NCI-H2196 (cell line): ENCODE measurements around the gene APH1B.
A peak's percentile ranks its signal among the peaks of the same experiment; 100 is the strongest.
"Not testable (repeated sequence)": the region's sequence is repeated elsewhere in the genome, so short reads cannot be mapped to it uniquely, and the experiment has no call there.

Experiments used
- DNase-seq: peaks from one replicate; lab custom pipeline; 2025; ENCODE audit not compliant: unreplicated experiment; lab: John Stamatoyannopoulos, UW

Gene APH1B

DNA sequence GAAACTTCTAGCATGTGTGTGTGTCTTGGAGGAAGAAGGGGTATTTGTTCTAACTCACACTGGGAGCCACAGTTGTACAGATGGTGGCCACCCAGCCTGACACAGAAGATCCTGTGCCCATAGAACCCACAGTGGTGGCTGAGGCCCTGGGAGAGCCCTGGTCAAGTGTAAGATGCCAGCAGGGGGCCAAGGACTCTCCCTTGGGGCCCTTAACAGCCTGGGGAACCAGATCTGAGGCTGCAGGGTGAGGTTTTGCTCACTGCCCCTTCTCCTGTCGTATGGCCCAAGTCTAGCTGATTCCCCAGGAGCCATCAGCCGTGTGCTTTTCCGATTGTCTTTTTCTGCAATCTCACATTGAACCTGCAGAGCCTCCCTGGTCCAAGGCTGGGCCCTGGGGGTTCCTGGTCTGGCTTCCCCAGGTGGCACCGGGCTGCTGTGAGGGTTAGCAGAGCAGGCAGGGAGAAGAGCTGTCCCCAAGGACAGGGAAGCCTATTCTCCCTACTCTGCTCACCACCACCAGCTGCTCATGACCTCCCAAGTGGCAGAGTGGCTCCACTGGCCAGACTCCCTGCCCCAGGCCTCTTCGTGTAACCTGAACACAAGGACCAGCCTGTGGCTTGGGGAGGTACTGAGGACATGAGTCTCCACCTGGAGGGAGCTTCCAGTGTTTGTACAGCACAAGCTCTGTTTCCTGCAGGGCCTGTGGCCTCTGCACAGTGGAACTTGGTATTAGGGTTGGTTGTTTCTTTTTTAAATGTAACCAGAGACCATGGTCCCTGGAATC is 52.4 kb downstream of the APH1B start:
- DNase-seq = peak; percentile 34

DNA sequence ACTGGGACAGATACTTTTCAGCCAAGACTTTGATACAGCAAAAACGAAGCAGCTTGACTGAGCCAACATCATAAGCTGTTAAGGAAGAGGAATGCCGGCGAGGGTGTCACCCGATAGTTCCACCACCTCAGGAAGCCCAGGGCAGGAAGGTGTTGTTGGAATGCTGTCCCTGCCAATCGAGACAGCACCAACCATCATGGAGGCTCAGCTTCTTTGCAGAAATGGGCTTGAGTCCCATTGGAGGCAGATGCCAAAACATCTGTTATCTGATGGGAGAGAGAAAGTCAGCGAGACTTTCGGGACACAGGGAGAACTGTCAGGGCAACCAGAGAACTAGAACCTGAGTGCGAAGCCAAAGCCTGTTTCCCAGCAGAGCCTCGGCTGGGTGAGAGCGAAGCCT is 53.5 kb downstream of the APH1B start:
- no peak for DNase-seq

DNA sequence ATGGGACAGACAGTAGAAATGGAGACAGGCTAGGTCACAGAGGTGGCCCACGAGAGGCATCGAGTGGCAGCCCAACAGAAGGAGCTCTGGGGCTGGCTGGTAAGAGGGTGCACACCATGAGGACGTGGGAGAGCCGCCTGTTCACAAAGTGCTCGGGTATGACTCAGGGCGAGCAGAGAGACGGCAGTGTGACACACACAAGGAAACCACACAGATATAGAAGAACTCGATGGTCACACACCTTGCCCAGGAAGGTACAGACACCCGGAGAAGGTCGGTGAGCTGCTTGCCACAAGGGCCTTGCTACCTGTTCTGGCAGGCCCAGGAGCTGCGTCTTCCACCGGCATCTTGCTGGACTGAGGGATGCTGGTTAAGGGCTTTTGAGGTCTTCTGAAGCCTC is 54.1 kb downstream of the APH1B start:
- DNase-seq = no peak

DNA sequence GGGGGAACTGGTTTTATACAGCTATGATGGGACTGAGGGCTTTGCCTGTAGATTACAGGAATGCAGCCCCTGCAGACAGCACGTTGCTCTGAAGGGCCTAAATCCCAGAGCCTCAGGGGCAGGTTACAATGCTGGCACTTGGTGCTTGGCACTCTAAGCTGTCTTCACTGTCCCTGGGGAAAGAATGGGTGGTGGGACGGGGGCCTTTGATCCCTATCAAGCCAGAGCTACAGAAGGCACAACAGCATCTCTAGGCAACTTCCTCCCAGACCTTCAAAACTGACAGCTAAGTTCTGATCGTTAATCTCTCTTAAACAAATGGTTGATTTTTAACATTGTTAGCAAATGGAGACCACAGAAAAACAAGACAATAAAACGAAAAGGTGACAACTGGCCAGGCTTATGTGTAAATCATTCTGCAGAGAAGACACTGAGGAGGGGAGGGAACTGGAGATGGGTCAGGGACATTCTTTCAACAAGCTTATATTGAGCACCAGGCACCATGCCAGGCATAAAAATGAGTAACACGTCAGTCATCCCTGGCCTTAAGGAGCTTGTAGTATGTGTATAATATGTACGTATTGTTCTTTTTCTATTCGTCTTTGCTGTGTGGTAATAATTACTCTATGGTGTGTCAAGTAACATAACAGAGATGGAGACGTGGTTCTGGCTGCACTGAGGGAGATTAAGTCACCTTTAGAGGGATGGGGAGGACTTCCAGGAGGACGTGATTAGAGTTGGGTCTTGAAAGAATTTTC is 55.1 kb downstream of the APH1B start:
- no peak for DNase-seq

DNA sequence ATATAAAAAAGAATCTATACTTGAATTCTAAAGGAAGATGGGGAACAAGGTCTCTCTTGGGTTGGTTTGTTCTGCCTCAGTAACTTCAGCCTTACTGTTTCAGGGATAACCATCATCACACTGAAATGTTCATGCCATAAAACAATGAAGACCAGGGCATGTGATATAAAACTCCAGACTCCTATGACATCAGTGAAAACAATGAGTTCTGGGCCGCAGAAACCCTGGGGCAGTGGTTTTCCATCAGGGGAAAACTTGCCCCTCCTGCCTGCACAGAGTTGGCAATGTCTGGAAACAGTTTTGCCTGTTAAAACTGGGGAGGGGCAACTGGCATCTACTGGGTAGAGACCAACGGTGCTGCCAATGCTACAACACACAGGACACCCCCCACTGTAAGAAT is 57.4 kb downstream of the APH1B start:
- no peak for DNase-seq

DNA sequence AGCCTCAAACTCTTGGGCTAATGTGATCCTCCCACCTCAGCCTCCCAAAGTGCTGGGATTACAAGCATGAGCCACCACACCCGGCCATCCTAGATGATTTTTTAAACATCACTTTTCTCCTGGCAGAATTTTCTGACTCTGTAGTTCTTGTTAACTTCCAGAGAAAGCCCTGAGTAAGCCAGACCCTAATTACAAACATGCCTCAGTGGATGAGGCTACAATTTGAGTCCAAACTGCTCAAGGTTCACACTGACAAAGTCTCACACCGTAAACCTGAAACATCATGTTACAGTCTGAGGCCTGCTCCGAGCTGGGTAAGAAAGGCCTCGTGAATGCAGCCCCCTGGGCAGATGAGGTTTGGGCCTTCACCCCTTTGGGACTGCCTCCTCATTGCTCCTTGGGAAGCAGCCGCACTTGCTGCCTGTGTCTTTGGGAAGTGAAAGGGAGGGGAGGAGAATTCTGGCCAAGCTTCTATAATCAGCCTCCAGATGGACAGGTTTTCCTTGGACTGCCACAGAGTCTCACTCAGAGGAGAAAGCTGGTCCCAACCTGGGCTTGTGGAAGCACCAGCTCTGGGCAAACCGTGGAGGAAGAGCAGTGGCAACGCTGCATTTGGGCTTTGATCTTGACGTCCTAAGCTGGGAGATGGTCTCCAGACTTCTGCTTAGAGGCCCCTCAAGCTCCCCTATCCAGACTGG is 58.3 kb downstream of the APH1B start:
- DNase-seq = no peak

DNA sequence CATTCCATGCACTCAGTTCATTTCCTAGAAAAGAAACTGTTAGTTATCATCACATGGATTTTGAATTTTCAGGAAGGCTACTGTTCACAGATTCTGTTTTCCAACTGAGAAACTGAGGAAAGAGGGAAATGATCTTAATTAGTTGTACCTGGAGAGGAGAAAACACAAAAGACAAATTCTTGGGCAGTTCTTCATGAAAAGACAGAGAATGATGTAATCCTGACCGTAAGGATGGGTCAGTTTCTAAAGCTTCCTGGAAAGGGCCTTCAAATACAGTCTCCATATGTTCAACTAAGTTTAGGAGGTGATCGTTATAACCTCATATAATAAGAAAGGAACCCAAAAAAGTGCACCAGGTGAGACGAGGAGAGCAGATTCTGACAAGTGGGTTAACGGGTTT is 59.6 kb downstream of the APH1B start:
- no peak for DNase-seq

DNA sequence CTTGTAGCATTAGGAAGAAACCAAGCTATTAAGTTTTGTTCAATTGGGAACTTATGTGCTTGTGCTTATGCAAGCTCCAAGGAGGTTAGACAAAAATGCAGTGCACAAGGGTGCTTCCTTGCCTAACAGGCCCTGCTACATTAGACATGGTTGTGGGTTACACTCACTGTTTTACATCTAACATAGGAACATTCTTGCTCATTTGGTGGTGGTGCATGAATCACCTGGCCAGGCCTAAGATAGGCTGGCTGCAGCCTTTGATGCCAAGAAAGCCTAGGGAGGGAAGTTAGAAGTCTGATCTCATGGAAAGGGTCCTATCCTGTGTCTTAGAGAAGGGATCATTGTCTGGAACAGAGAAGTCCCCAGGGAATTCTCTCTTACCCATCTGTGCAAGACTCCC is 60.8 kb downstream of the APH1B start:
- no peak for DNase-seq

DNA sequence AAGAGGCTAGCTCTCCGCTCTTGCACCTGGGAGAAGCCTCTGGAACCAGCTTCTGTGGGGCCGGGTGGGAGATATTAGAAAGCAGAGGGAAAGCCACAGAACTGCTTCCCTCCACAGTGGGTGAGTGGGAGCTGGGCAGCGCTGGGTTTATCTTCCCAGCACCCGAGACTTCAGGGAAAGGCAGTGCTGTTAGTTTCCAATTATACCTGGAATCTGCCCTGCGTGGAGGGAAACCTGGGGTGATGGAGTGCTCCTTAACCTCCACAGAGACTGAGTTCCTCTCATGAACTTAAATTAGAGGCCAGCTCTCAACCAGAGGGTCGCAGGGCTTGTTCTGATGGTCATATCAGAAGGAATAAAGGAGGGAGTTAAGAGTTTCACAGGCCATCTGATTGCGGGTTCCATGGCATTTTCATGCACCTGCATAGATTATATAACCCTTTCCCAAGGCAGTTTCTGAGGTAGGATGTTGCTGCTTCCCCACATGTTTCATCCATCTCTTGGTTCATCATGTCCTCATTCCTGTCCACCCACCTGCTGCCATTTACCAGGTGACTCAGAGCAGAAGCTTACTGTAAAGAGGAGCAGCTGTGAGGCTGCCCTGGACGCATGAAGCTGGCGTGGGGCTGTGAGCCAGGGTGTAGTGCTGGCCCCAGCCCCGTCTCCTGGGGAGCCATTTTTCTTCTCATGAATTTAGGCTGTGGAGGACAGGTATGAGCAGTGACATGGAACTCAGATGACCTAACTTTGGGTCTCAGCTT is 61.8 kb downstream of the APH1B start:
- DNase-seq = peak; percentile 9

DNA sequence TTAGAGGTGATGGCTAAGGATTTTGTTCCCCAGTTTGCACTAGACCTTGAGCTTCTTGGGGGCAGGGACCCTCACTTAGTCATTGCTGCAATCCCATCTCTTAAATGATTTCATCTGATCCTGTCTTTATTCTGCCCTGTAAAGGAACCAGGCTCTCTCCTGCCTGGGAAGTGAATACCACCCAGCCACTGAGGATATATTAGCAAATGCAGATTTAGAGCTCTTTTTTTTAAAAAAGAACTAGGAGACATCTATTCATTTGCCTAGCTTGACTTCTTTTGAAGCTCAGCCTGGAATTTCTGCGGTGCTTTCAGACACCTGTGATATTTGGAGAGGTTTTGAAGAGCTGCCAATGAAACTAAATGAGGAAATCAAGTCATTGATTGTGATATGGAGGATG is 62.4 kb downstream of the APH1B start:
- no peak for DNase-seq

DNA sequence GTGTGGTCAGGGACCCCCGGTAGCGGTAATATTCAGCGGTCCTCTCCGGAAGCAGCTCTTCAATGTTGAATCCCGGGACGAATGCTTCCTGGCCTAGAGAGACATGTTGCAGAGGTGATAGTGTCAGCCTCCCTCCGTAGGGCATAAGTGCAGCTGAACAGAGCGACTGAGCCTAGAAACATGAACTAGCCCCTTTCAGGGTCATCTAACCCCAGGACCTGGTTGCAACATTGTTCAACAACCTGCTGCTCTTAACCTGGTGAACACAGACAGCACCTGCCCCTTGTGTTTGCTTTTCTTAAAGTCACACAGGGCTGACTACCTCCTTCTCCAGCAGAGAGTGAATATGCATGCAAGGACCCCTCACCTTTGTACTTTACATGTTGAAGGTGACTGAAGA is 62.9 kb downstream of the APH1B start:
- no peak for DNase-seq

DNA sequence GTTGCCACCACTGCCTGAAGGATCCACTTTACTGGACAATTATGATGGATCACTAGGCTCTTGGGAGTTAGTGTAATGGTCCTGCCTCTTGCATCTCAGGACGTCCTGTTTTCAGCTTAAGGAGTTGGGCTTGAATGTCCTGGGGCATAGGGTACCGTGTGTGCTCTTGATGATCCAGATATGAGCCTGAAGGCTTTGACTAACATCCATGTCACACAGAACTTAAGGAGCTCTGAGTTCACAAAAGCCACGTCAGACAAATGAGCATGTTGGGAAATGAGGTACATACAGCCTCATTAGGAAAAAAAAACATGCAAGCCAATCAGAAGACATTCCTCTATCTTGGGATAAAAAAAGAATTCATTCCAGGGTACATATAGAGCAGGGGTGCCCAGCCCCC is 63.5 kb downstream of the APH1B start:
- no peak for DNase-seq

DNA sequence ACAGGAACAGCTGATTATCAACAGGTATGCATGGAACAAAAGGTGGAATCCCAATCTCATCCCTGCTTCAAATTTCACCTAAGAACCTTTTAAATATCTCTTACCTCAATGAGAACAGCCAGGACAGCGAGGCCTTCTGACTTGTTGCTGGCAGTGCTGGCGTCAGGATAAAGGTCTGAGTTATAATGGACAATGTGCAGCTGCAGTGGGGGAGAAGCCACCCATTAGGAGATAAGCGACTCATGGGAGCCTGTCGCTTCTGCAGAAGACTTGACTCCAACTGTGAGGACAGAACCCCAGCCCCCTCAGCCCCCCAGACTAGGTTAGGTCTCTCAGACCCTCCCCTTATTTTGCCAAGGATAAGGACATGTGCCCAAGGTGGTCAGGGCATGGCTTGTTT is 64.5 kb downstream of the APH1B start:
- DNase-seq = no peak

DNA sequence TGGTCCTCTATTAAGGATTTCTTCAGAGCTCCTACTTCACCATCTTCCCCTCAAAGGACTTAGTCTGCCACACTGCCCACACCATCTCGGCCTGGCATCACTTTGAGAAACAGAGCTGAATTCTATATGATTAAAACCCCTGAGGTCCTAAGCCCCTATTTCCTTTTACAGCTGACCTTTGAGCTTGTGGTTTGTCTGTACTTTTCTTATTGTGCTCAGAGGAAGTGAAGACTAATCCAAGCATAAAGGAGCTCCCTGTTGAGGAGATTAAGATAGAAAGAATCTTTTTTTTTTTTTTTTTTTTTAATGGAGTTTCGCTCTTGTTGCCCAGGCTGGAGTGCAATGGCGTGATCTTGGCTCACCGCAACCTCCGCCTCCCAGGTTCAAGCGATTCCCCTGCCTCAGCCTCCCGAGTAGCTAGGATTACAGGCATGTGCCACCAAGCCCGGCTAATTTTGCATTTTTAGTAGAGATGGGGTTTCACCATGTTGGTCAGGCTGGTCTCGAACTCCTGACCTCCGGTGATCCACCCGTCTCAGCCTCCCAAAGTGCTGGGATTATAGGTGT is 65.7 kb downstream of the APH1B start:
- not testable (repeated sequence) for DNase-seq

DNA sequence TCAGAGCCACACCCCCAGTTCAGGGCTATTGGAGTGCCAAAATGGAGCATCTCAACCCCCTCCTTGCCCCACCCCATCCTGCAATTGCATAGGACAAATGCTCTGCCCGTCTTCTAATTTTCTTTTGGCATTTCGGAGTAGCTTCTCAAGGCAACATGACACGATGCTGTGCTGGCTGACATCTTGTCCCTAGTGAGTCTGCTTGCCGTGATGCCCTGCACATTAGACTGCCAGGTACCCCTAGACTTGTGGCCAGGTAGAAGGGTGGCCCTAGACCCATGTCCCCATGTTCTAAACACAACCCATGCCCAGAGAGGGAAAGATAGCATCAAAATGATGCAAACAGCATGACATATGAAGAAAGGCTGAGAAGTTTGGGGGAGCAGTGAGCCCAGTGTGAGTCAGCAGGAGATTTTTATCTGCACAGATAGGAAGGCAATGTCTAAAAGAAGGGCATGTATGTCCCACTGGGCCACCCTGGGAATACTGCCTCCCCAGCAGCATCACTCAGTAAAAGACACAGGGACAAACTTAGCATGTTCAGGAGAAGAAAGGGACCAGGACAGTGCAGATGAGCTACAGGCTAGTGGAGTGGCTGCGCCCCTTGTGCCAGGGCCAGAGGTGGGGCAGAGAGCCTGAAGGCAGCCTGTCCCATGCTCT is 67.5 kb downstream of the APH1B start:
- DNase-seq = no peak

DNA sequence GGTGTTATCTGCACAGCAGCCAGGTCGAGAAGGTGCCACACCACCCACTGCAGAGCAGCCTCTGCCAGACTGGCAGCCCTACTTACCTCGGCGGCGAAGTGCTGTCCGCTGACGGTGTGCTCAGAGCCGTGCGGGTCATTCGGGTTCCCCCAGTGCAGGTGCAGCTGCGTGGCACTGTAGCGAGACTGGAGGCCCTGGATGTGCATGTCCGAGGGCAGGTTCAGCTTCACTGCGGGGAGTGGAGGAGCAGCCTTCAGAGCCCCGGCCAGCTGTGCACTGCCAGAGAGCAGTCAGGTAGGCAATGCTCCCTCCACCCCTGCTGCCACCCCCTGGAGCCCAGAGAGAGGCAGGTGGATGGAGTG is 68.0 kb downstream of the APH1B start:
- no peak for DNase-seq

DNA sequence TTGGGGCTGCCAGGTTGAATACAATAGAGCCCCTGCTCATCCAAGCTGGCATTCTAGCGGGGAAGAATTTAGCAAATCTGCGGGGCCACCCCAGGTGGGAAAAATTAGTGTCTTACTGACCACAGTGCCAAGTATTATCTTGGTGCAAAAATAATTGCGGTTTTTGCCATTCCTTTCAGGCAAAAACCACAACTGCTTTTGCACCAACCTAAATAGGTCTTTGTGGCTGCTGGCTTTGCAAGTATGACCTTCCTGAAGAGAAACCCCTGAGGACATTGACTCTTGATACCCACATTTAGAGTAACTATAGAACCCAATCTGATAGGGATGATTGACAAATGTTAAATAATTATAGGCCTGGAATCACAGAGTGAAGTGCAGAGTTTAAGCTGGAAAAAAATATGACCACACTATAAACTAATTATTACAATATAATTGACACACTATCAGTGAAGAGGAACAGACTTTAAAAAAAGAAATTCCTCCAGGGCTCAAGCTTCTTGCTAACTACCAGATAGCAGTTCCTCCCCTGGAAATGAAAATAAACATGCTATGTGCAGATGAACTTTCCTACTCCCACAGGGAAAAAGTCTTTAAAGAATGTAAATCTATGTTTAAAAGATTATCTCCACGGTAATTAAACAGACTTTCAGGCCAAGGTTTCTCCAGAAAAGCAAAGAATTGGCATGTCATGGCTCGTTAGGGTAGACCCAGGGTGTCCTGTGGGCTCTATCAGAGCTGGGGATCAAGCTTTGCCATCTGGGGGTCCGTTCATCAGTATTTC is 69.9 kb downstream of the APH1B start:
- no peak for DNase-seq

DNA sequence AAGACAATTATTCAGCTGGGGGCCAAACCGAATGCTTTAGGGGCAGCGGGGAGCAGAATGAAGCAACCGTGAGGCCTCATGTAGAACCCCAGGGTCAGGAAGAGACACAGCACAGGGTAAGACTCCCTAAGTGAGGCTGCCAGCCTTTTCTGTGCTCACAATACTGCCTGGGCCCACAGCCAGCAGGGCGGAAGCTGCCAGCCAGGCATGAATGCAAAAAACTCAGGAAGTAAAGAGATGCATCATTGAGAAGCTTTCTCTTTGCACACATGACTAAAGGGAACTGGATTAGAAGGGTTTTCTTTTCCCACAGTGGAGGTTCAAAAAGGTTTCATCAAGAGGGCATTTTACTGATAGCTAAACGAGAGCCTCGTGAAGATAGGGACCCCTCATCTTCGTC is 71.0 kb downstream of the APH1B start:
- DNase-seq = peak; percentile 43

DNA sequence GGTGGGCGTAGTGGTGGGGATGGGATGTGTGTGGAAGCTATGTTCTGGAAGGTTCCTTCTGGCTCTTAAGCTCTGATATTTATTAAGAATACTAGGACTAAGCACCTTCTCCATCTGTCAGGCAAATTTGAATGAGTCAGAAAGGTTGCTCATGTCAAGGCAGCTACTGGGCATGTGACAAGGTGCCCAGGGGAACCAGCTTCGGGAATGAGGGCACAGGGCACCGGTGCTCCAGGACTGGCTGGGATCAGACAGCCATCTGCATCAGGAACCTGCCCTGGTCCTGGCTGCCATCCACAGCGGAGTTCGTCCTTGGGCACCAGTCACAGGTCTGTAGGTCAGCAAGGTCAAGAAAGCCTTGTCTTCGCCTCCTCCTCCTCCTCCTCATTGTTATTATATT is 71.8 kb downstream of the APH1B start:
- DNase-seq = no peak

DNA sequence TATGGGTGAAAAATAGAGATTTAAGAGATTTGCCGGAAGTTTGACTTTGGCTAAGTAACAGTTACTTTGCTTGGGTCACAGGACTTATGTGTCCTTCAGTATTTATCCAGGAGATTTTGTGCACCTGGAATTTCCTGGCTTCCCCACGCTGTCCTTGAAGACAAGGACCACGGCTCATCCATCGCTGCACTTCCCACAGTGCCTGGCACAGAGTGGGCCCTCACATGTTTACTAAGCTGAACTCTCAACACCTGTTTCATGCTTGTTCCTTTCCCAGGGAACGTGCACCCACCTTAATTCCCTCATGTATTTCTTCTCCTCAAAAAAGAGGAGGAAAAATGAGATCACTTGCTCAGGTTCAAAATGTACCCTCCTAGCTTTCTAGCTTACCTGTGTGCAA is 72.2 kb downstream of the APH1B start:
- DNase-seq = no peak
